GM23338 (cell line): Measurements from ENCODE around the gene CDC42BPB. TPM values are rescaled to one million over a fixed set of nuclear protein-coding genes. Genes with fewer than 3 reads are reported as not detected.

ENCODE experiments used
- ATAC-seq: fragments of 200-7000 bp; cut with Tn5 transposase; 3 replicates; pipeline ENCODE4 v1.9.1; 2020
- DNase-seq: peaks from one replicate; pipeline ENCODE4 v3.0.0-alpha.2; 2015; ENCODE audit warnings: low spot score
- H2AFZ ChIP-seq: fragments of 200-600 bp; sonication (generic); 2 replicates; pipeline ENCODE4 v1.8.0; 2016; ENCODE audit warnings: antibody characterized with exemption, mild to moderate bottlenecking, moderate library complexity
- H3F3A ChIP-seq: fragments of 200-600 bp; sonication (generic); replicated peaks from 2 replicates; pipeline ENCODE4 v1.8.0; 2017; ENCODE audit warnings: antibody characterized with exemption, mixed run types, low read depth
- H3K27ac ChIP-seq: fragments of 200-600 bp; sonication (generic); 2 replicates; pipeline ENCODE4 v1.6.1; 2016; ENCODE audit warnings: low read depth
- H3K27me3 ChIP-seq: fragments of 200-600 bp; sonication (generic); 2 replicates; pipeline ENCODE4 v1.8.0; 2016; ENCODE audit warnings: mild to moderate bottlenecking, mixed run types, moderate library complexity; ENCODE audit not compliant: insufficient read depth
- H3K36me3 ChIP-seq: fragments of 200-600 bp; sonication (generic); 2 replicates; pipeline ENCODE4 v1.8.0; 2016; ENCODE audit warnings: mild to moderate bottlenecking; ENCODE audit not compliant: insufficient read depth
- H3K4me1 ChIP-seq: fragments of 200-600 bp; sonication (generic); 2 replicates; pipeline ENCODE4 v1.8.0; 2016; ENCODE audit warnings: mild to moderate bottlenecking, moderate library complexity; ENCODE audit not compliant: insufficient read depth
- H3K4me2 ChIP-seq: fragments of 200-600 bp; sonication (generic); 2 replicates; pipeline ENCODE4 v1.7.1; 2017; ENCODE audit warnings: mixed run types
- H3K4me3 ChIP-seq: fragments of 200-600 bp; sonication (generic); 2 replicates; pipeline ENCODE4 v1.6.1; 2016; ENCODE audit warnings: mixed run types
- H3K79me2 ChIP-seq: fragments of 200-600 bp; sonication (generic); replicated peaks from 2 replicates; pipeline ENCODE4 v1.8.0; 2017; ENCODE audit warnings: mild to moderate bottlenecking; ENCODE audit not compliant: insufficient read depth
- H3K9me2 ChIP-seq: fragments of 200-600 bp; sonication (generic); 2 replicates; pipeline ENCODE4 v1.8.0; 2017; ENCODE audit not compliant: insufficient read depth
- H4K20me1 ChIP-seq: fragments of 200-600 bp; sonication (generic); replicated peaks from 2 replicates; pipeline ENCODE4 v1.8.0; 2017; ENCODE audit warnings: mild to moderate bottlenecking; ENCODE audit not compliant: insufficient read depth
- H3K27ac Mint-ChIP-seq: 2 replicates; pipeline ENCODE4 v1.8.0; 2020; ENCODE audit warnings: inconsistent platforms, mild to moderate bottlenecking, moderate library complexity, mixed read lengths
- H3K27me3 Mint-ChIP-seq: 3 replicates; pipeline ENCODE4 v1.8.0; 2022; ENCODE audit warnings: low read depth, mild to moderate bottlenecking, moderate library complexity, mixed read lengths, inconsistent platforms; ENCODE audit not compliant: insufficient read depth, poor library complexity
- H3K36me3 Mint-ChIP-seq: 3 replicates; pipeline ENCODE4 v1.8.0; 2021; ENCODE audit warnings: low read depth, mild to moderate bottlenecking, inconsistent platforms, moderate library complexity, mixed read lengths
- H3K4me1 Mint-ChIP-seq: 3 replicates; pipeline ENCODE4 v1.8.0; 2020; ENCODE audit warnings: mild to moderate bottlenecking, inconsistent platforms, mixed read lengths
- H3K4me3 Mint-ChIP-seq: 3 replicates; pipeline ENCODE4 v1.8.0; 2021; ENCODE audit warnings: moderate library complexity, mild to moderate bottlenecking, inconsistent platforms, mixed read lengths
- H3K9me3 Mint-ChIP-seq: 3 replicates; pipeline ENCODE4 v1.8.0; 2020; ENCODE audit warnings: moderate library complexity, mild to moderate bottlenecking, inconsistent platforms, mixed read lengths
- CREB1 ChIP-seq: fragments of 250-450 bp; sonication (Bioruptor Pico); IDR thresholded peaks from 2 replicates; pipeline ENCODE4 v1.5.0; 2020; ENCODE audit warnings: low read depth, mild to moderate bottlenecking, moderate library complexity
- CTCF ChIP-seq, 2 experiments: fragments of 200-600 bp in 1 of 2; sonication (generic) in 1 of 2; conservative IDR thresholded peaks; 2 replicates each; pipeline versions ENCODE4 v1.5.1 to v1.6.1; 2016 to 2017; ENCODE audit warnings: antibody characterized with exemption in 2 of 2, low read depth in 2 of 2, mild to moderate bottlenecking in 2 of 2, moderate library complexity in 1 of 2
- ETS1 ChIP-seq: IDR thresholded peaks from 2 replicates; pipeline ENCODE4 v1.6.1; 2016; ENCODE audit warnings: antibody characterized with exemption
- EZH2 ChIP-seq: fragments of 200-600 bp; sonication (generic); IDR thresholded peaks from one replicate; pipeline ENCODE4 v1.8.0; 2017; ENCODE audit warnings: antibody characterized with exemption, mild to moderate bottlenecking, low read depth; ENCODE audit not compliant: unreplicated experiment
- EZH2phosphoT487 ChIP-seq: fragments of 200-600 bp; sonication (generic); IDR thresholded peaks from one replicate; pipeline ENCODE4 v1.8.1; 2018; ENCODE audit warnings: antibody characterized with exemption; ENCODE audit not compliant: unreplicated experiment
- JUNB ChIP-seq: IDR thresholded peaks from one replicate; pipeline ENCODE4 v1.6.1; 2016; ENCODE audit warnings: antibody characterized with exemption; ENCODE audit not compliant: unreplicated experiment
- NANOG ChIP-seq: IDR thresholded peaks from 2 replicates; pipeline ENCODE4 v1.6.1; 2016; ENCODE audit warnings: antibody characterized with exemption, borderline replicate concordance
- POLR2AphosphoS5 ChIP-seq: IDR thresholded peaks from 2 replicates; pipeline ENCODE4 v1.6.1; 2016; ENCODE audit warnings: antibody characterized with exemption, low read depth
- ZNF331 ChIP-seq: fragments of 250-450 bp; sonication (Bioruptor Pico); IDR thresholded peaks from 2 replicates; pipeline ENCODE4 v1.5.0; 2020; ENCODE audit warnings: low read depth, mild to moderate bottlenecking, moderate library complexity
- ZNF462 ChIP-seq: fragments of 250-450 bp; sonication (Bioruptor Pico); IDR thresholded peaks from 2 replicates; pipeline ENCODE4 v1.5.0; 2020; ENCODE audit warnings: mild to moderate bottlenecking, moderate library complexity
- polyA plus RNA-seq: library from polyadenylated mRNA; unstranded; fragments of >200 nt; fragmentation: Nextera tagmentation; extraction: Ambion mirVana; gene quantifications from 2 replicates; pipeline ENCODE4 v1.2.1, GENCODE V29; 2016
- total RNA-seq: library from RNA; depleted of rRNA; stranded (reverse); fragments of >200 nt; shearing (Covaris generic); gene quantifications from 2 replicates; pipeline ENCODE4 v1.2.3, GENCODE V29; 2014

Gene CDC42BPB
- total and polyA plus RNA-seq, 2 experiments from 2014 or later = 12.3 to 127 TPM

GRCh38 chr14:102915292-102916110, 141.8 kb downstream of the CDC42BPB start:
- Histone ChIP-seq H3K9me2 (peaks cover 6% of the 10 kb centered on the region; the same call in 1 of the 2 replicates), H3K4me3 (no peak overlapping the region), H3K27ac (no peak overlapping the region), H3K4me2 (no peak overlapping the region), H3K79me2 (no peaks in the 10 kb centered on the region), H3K4me1 (no peaks in the 10 kb centered on the region), H3F3A (0 out of 2 replicates have a peak, but pooled peaks cover 7% of the 10 kb centered on the region), H3K36me3 (no peaks in the 10 kb centered on the region), H3K27me3 (no peaks in the 10 kb centered on the region), H2AFZ (no peak overlapping the region), H4K20me1 (no peaks in the 10 kb centered on the region; the same call in 1 of the 2 replicates)
- H3K36me3 Mint-ChIP-seq = no peaks in the 10 kb centered on the region
- H3K4me1 Mint-ChIP-seq = no peaks in the 10 kb centered on the region
- H3K27me3 Mint-ChIP-seq = peaks cover 2% of the 10 kb centered on the region
- TF ChIP-seq CREB1 = no peak
- no peak for TF ChIP-seq EZH2phosphoT487
- ATAC-seq (no peak), DNase-seq (no peak)
- H3K27ac Mint-ChIP-seq = no peak overlapping the region
- H3K9me3 Mint-ChIP-seq = no peaks in the 10 kb centered on the region; the same call in 2 of the 3 replicates
- H3K4me3 Mint-ChIP-seq = no peak overlapping the region

GRCh38 chr14:102914474-102915291, 142.7 kb downstream of the CDC42BPB start:
- Mint-ChIP-seq H3K4me1 (no peaks in the 10 kb centered on the region), H3K27me3 (peaks cover 2% of the 10 kb centered on the region), H3K4me3 (no peak overlapping the region), H3K27ac (no peak overlapping the region), H3K36me3 (no peaks in the 10 kb centered on the region), H3K9me3 (no peaks in the 10 kb centered on the region; the same call in 2 of the 3 replicates)
- no peak for ATAC-seq
- Histone ChIP-seq H3K4me3 (no peak overlapping the region), H3K4me2 (no peak overlapping the region), H3K79me2 (no peaks in the 10 kb centered on the region), H3K9me2 (no peaks in the 10 kb centered on the region), H3K36me3 (no peaks in the 10 kb centered on the region), H4K20me1 (no peaks in the 10 kb centered on the region; the same call in 1 of the 2 replicates), H3K27me3 (no peaks in the 10 kb centered on the region), H3K4me1 (no peaks in the 10 kb centered on the region), H3K27ac (no peak overlapping the region), H3F3A (0 out of 2 replicates have a peak, but pooled peaks cover 7% of the 10 kb centered on the region), H2AFZ (no peak overlapping the region)
- no peak for DNase-seq
- no peak for TF ChIP-seq ETS1
- no peak for TF ChIP-seq POLR2AphosphoS5
- no peak for TF ChIP-seq NANOG
- no peak for TF ChIP-seq JUNB
- no peak for TF ChIP-seq ZNF331
- no peak for TF ChIP-seq CTCF (conservative IDR thresholded peaks at IDR 0.05; ENCODE audit: low read depth in 2 of 2)
- no peak for TF ChIP-seq EZH2
- no peak for TF ChIP-seq ZNF462 (CRISPR knock-in tag)
- TF ChIP-seq CREB1 = no peak
